Gastrocnemius medialis (tissue), 4 donors: ENCODE data around the gene MAML3. TPM values are rescaled to one million over a fixed set of nuclear protein-coding genes. Genes with fewer than 3 reads are reported as not detected.

Experiments used
- ATAC-seq, 2 donors: fragments of 150-250 bp; one replicate each; pipeline ENCODE4 v1.9.1; 2016
- DNase-seq, 2 donors: peaks; one replicate each; pipeline ENCODE4 v3.0.0-alpha.2; 2019
- H3K27ac ChIP-seq, 4 donors: fragments of 200-600 bp; sonication (generic); 1 replicate in 1 of 4; 2 replicates in 3 of 4; pipeline ENCODE4 v1.5.1; 2016 to 2018; ENCODE audit warnings: mild to moderate bottlenecking in 2 of 4, moderate library complexity in 1 of 4
- H3K27me3 ChIP-seq, 3 donors: fragments of 200-600 bp; sonication (generic) in 2 of 3; 1 replicate in 1 of 3; 2 replicates in 2 of 3; pipeline versions ENCODE4 v1.5.1 to v1.6.0; 2016 to 2019; ENCODE audit warnings: mild to moderate bottlenecking in 1 of 3, moderate library complexity in 1 of 3
- H3K36me3 ChIP-seq, 2 donors: fragments of 200-600 bp; sonication (generic) in 1 of 2; one replicate each; pipeline ENCODE4 v1.5.1; 2017 to 2018
- H3K4me1 ChIP-seq, 2 donors: fragments of 200-600 bp; sonication (generic) in 1 of 2; one replicate each; pipeline ENCODE4 v1.5.1; 2016 to 2017; ENCODE audit warnings: mild to moderate bottlenecking in 2 of 2
- H3K4me3 ChIP-seq, 4 donors: fragments of 200-600 bp; sonication (generic) in 3 of 4; 1 replicate in 1 of 4; 2 replicates in 3 of 4; pipeline ENCODE4 v1.5.1; 2016 to 2019; ENCODE audit warnings: mild to moderate bottlenecking in 2 of 4
- H3K9me3 ChIP-seq, 3 donors: fragments of 200-600 bp; sonication (generic) in 2 of 3; 1 replicate in 1 of 3; 2 replicates in 2 of 3; pipeline ENCODE4 v1.5.1; 2016 to 2019
- POLR2A ChIP-seq, 2 donors: fragments of 450-650 bp; IDR thresholded peaks; one replicate each; pipeline ENCODE4 v1.6.1; 2017; ENCODE audit warnings: antibody characterized with exemption in 2 of 2, mild to moderate bottlenecking in 2 of 2, moderate library complexity in 2 of 2
- in situ Hi-C, 4 donors: fragments of 200-750 bp; cut with MboI; loops; one replicate each; pipeline versions ENCODE4 v1.15.0 to v1.8.0; 2017; ENCODE audit warnings: low sequenced_read_pairs in 4 of 4
- intact Hi-C: fragments of 100-400 bp; cut with DNase I; formaldehyde crosslinking; loops from one replicate; pipeline ENCODE4 v1.15.1; 2023; ENCODE audit warnings: low total_unique reads
- total RNA-seq, 4 donors: library from RNA; depleted of rRNA; stranded (reverse); fragments of >200 nt; gene quantifications; one replicate each; pipeline versions ENCODE4 v1.1.0 to v1.2.3, GENCODE V29; 2016
- TF ChIP-seq, protein P1 (sequence below), 5 experiments: fragments of 450-650 bp in 3 of 5; fragments of 200-600 bp in 2 of 5; sonication (generic) in 2 of 5; IDR thresholded peaks in 4 of 5; conservative IDR thresholded peaks in 1 of 5; 1 replicate in 4 of 5; 2 replicates in 1 of 5; pipeline ENCODE4 v1.5.1; 2016 to 2019; ENCODE audit warnings: antibody characterized with exemption in 5 of 5, mild to moderate bottlenecking in 3 of 5, moderate library complexity in 3 of 5

Gene MAML3
- total RNA-seq, 4 donors from 2014 or later: 0.98 to 1.5 (median 1.4) TPM

DNA sequence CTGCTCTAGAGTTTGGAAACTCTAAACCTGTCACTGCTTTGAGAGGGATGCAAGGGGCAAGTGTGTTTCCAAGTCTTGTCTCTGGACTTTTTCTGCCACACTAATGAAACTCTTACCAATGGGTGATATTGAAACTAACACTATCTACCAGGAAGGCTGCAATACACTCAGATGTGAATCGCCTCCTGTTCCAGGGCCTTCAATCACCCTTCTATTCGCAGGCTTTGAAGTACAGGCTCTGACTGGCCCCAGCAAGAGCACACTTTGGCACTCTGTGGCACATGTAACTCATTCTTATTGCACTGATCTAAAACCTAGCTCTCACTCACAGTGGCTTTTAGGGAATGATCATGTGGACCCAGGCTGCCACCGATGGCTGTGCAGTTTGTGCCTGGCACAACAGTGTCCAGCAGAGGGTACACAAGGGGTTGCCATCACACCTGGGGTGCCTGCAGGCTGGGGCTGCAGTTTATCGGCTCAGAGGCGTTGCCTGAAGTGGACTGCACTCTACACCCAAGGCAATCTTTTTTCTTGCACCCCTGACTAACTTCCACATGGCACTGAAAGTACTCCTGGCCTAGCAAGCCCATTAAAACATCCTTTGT, 277.5 kb downstream of the MAML3 start:
- no peak for DNase-seq
- H3K27me3 ChIP-seq: no peaks in the 10 kb centered on the region
- peaks cover 0 to 8% of the 10 kb centered on the region in 2 donors for H3K4me1 ChIP-seq
- H3K27ac ChIP-seq: no peak overlapping the region
- TF ChIP-seq, protein P1, sequence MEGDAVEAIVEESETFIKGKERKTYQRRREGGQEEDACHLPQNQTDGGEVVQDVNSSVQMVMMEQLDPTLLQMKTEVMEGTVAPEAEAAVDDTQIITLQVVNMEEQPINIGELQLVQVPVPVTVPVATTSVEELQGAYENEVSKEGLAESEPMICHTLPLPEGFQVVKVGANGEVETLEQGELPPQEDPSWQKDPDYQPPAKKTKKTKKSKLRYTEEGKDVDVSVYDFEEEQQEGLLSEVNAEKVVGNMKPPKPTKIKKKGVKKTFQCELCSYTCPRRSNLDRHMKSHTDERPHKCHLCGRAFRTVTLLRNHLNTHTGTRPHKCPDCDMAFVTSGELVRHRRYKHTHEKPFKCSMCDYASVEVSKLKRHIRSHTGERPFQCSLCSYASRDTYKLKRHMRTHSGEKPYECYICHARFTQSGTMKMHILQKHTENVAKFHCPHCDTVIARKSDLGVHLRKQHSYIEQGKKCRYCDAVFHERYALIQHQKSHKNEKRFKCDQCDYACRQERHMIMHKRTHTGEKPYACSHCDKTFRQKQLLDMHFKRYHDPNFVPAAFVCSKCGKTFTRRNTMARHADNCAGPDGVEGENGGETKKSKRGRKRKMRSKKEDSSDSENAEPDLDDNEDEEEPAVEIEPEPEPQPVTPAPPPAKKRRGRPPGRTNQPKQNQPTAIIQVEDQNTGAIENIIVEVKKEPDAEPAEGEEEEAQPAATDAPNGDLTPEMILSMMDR (IDR thresholded peaks at IDR 0.05 in 4 of 5, conservative IDR thresholded peaks at IDR 0.05 in 1 of 5): no peak
- no peak for TF ChIP-seq POLR2A (IDR thresholded peaks at IDR 0.05)
- H3K9me3 ChIP-seq: no peaks in the 10 kb centered on the region
- intact Hi-C loops (no loop called here), in situ Hi-C loops (no loop called here)
- ATAC-seq: no peak
- no peaks in the 10 kb centered on the region for H3K36me3 ChIP-seq
- H3K4me3 ChIP-seq: no peak overlapping the region

DNA sequence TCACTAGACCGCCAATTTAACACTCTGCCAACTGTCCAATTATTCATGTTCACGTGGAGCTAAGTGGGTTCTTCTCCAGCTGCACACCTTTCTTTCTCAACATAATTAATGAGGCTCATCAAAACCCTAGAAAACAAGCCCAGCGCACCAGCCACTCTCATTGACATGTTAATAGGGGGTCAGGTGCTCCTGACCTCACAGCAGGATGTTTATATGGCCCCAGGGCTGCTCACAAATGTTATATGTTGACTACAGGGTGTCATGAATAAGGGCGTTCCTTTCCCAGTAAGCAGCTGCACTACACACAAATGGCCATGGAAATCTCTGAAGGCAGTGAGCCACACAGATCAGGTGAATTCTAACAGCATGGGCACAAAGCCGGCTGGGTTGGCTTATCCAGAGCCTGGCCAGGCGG, 278.6 kb downstream of the MAML3 start:
- in situ Hi-C loops (no loop called here), intact Hi-C loops (no loop called here)
- Histone ChIP-seq H3K4me1 (peaks cover 0 to 8% of the 10 kb centered on the region in 2 donors), H3K9me3 (no peaks in the 10 kb centered on the region), H3K36me3 (no peaks in the 10 kb centered on the region), H3K4me3 (no peak overlapping the region), H3K27ac (no peak overlapping the region), H3K27me3 (no peaks in the 10 kb centered on the region)
- ATAC-seq (peak; percentile 69 to 79), DNase-seq (peak in 1 of 2 donors; percentile 16)
- no peak for TF ChIP-seq POLR2A (IDR thresholded peaks at IDR 0.05)
- TF ChIP-seq, protein P1 (IDR thresholded peaks at IDR 0.05 in 4 of 5, conservative IDR thresholded peaks at IDR 0.05 in 1 of 5): no peak

DNA sequence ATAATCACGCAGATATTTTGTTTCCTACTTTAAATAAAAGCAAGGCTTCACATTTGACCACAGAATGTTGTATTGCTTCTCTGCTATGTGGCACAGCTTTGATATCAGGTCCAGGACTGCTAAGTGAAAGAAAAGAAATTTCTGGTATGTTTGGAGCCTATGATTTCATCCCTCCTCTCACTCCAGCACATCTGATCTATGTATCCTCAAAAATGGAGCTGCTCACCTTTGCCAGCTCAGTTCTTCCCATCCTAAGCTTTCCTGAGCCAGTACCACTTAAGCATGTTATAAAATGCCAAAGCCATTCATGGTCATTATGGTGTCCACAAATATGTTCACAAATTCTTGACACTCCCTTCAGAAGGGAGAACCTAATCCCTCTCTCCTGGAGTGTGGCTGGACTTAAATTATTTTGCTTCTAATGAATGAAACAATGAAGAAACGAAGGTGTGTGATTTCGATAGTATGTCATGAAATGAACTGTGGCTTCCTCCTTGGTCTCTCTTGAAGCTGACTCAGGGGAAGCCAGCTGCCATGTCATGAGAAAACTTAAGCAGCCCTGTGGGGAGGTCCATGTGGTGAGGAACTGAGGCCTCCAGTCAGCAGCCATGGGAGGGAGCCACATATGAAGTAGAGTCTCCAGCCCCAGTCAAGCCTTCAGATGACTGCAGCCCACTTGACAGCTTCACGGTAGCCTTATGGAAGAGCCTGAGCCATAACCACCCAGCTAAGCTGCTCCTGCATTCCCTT, 280.7 kb downstream of the MAML3 start:
- no peak for DNase-seq
- Histone ChIP-seq H3K27ac (no peak overlapping the region), H3K4me3 (no peak overlapping the region), H3K9me3 (no peaks in the 10 kb centered on the region), H3K4me1 (peaks cover 0 to 8% of the 10 kb centered on the region in 2 donors), H3K27me3 (no peaks in the 10 kb centered on the region), H3K36me3 (no peaks in the 10 kb centered on the region)
- TF ChIP-seq, protein P1 (IDR thresholded peaks at IDR 0.05 in 4 of 5, conservative IDR thresholded peaks at IDR 0.05 in 1 of 5): no peak
- no peak for TF ChIP-seq POLR2A (IDR thresholded peaks at IDR 0.05)
- intact Hi-C loops: no loop called here
- ATAC-seq: no peak
- in situ Hi-C loops: no loop called here

DNA sequence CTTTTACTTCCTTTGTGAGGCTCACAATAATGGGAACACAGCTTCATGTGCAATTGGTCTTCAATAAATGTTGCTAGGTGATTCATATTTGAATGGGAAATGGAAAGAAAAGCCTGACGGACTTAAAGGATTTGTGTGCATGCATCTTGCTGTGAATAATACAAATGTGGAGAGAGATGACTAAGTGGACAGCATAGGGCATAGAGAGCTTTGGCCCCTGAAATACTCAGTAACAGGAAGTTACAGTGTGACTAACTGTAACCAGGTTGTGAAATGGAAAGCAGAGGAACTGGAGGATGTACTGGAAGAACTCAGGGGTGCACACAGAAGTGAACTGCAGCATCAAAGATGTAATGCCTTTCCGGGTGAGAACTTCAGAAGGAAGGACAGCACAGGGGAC, 281.7 kb downstream of the MAML3 start:
- H3K36me3 ChIP-seq: no peaks in the 10 kb centered on the region

More for the DNA sequence above, 281.7 kb downstream of the MAML3 start:
- in situ Hi-C loops (no loop called here), intact Hi-C loops (no loop called here)
- H3K4me3 ChIP-seq: no peak overlapping the region
- ATAC-seq: no peak
- H3K27ac ChIP-seq: no peak overlapping the region
- peaks cover 0 to 8% of the 10 kb centered on the region in 2 donors for H3K4me1 ChIP-seq
- DNase-seq: no peak
- H3K9me3 ChIP-seq: no peaks in the 10 kb centered on the region
- TF ChIP-seq POLR2A (IDR thresholded peaks at IDR 0.05): no peak
- TF ChIP-seq, protein P1 (IDR thresholded peaks at IDR 0.05 in 4 of 5, conservative IDR thresholded peaks at IDR 0.05 in 1 of 5): no peak
- H3K27me3 ChIP-seq: no peaks in the 10 kb centered on the region
